GM12892 (cell line): Measurements from ENCODE around the gene HPS5.

Source experiments
- POLR2A ChIP-seq: IDR thresholded peaks from 2 replicates; pipeline ENCODE4 v1.6.1; 2011; ENCODE audit warnings: low read depth, low read length, control low read depth
- POLR2AphosphoS5 ChIP-seq: IDR thresholded peaks from 2 replicates; pipeline ENCODE4 v1.6.1; 2011; ENCODE audit warnings: low read depth, low read length, control low read depth

DNA sequence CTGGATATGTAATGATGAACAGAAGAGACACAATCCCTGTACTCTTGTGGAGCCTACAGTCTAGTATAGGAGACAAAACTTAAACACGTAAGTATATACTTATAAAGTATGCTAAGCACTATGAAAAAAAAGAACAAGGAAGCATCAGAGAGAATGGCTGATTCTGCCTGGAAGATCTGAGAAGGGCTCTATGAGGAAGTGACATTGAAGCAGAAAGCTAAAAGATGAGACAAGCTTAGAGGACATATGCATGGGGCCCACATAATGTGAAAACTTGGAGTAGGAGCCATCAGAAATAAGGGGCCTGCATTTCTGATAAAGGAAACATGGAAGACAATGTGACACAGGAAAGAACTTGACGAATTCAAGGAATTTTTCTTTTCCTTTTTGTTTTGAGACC is 39.3 kb downstream of the HPS5 start:
- TF ChIP-seq POLR2A (no peak), POLR2AphosphoS5 (no peak)
